NCI-H1105 treated with DMSO at 0.1 percent for 48 hours (cell line): ENCODE results near the gene SYNGR4.
"Not testable (repeated sequence)": the region's sequence is repeated elsewhere in the genome, so short reads cannot be mapped to it uniquely, and the experiment has no call there.

Experiments used
- DNase-seq: peaks from one replicate; lab custom pipeline; 2025; lab: John Stamatoyannopoulos, UW

Gene SYNGR4, protein sequence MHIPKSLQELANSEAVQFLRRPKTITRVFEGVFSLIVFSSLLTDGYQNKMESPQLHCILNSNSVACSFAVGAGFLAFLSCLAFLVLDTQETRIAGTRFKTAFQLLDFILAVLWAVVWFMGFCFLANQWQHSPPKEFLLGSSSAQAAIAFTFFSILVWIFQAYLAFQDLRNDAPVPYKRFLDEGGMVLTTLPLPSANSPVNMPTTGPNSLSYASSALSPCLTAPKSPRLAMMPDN

DNA sequence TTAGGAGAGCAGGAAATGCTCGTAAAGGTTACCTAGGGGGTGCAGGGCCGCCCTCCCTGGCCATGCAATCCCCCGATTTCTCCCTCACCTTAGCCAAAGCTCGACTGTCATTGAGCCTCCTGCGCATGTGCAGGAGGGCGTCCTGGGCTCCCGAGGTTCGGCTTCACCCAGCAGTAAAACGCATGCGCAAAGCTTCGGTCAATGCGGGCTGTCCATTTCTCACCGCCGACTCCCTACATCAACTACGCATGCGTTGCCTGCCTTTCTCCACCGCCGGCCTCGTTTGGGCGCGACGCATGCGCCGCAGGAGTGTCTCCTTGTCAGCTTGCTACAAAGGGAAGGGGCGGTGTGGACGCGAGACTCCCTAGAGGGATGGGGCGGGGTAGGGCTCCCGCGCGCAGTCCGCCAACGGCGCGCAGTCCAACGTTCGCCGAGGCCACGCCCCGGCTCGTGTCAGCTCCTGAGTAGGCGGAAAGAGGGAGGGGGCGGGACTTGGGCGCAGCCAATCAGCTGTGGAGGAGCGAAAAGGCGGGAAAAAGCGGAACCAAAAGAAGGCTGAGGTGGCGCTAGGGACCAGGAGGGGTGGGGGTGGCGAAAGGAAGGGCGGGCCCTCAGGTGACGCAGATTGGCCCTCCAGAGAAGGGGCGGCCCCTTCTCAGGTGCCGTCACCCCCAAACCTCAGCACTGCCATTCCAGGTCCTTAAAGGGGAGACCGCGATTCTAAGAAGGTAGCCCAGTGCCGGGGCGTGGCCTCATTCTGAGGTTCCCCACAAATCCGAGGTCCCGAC is at the start of gene SYNGR4, which contains the start of gene TMEM143:
Gene SYNGR4, plus strand, starts transcription at position 558 of the 788 bp plus-strand sequence. CDS start 1,476 bp downstream, outside the sequence.
Gene TMEM143, minus strand, starts transcription at position 131 of the 788 bp plus-strand sequence. Its CDS starts 20 bp downstream, at position 111.
- DNase-seq = peak; percentile 99

DNA sequence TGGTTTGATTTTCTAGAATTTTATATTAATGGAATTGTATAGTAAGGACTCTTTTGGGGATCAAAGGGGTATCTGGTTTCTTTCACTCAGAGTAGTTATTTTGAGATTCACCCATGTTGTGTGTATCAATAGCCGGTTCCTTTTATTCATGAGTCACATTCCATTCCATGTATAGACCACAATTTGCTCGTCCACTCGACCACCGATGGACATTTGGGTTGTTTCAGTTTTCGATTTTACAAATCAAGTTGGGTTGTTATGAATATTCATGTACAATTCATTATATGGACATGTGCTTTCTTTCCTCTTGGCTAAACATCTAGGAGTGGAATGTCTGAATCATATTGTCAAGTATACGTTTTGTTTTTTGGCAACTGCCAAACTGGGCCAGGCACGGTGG is 48.5 kb upstream of the SYNGR4 start:
- DNase-seq = no peak

DNA sequence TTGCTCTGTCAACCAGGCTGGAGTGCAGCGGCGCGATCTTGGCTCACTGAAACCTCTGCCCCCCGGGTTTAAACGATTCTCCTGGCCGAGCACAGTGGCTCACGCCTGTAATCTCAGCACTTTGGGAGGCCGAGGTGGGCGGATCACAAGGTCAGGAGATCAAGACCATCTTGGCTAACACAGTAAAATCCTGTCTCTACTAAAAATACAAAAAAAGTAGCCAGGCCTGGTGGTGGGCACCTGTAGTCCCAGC is 46.5 kb upstream of the SYNGR4 start:
- not testable (repeated sequence) for DNase-seq

DNA sequence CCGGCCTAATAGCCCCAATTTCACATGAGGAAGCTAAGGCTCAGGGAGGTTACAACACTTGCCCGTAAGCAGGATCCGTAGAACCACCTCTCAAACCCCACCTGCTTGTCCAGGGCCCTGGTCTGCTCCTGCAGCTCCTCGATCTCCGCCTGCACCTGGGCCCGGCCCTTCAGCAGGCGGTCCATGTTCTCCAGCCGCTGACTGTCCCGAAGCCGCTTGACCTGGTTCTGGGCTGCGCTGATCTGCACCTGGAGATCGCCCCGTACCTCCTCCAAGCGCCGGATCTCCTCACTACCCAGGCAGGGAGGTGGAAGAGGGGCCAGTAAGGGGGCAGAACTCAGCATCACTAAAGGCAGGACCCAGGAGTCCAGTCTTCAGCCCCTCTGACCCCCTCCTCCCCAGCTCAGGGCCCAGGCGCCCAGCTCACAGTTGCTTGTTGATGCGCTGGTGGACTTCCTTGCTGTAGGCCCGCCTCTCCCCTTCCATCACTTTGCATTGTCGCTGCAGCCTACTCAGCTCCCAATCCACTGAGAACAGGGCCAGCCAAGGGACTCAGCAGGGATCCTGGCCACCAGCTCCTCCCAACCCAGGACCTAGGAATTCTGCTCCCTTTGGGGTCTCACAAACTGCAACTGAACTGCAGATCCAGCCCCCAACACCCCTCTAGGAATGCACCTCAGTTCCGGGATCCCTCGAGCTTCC is 45.7 kb upstream of the SYNGR4 start:
- no peak for DNase-seq

DNA sequence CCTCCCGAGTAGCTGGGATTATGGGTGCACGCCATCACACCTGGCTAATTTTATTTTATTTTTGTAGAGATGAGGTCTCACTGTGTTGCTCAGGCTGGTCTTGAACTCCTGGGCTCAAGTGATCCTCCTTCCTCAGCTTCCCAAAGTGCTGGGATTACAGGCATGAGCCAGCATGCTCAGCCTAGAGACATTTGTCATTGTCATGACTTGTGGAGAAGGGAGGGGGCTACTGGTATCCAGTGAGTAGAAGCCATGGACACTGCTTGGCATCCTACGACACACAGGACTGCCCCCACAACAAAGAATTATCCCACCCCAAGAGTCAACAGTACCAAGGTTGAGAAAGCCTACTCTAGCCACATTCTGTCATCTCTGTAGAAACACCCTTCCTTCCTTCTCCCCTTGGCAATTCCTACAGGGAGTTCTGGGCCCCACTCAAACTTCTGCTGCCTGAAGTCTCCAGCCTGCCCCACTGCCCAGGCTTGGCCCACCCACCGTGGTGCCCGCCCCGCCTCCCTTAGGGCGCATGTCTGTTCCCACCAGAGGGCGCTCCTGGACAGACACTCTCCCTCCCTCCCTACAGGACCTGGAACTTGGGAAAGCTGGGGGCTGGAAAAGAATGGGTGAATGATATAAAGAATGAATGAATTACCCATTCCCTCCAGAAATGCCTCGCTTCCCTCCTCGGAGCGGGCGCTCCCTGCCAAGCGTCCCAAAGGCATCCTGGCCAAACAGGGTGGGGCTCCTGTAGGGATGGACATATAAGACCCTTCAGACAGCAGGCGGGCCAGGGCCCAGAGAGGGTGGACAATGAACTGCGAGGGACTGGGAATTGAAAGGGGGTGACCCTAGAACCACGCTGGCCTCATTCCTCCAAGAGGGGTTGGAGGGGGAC is 44.3 kb upstream of the SYNGR4 start:
- DNase-seq = peak; percentile 60

DNA sequence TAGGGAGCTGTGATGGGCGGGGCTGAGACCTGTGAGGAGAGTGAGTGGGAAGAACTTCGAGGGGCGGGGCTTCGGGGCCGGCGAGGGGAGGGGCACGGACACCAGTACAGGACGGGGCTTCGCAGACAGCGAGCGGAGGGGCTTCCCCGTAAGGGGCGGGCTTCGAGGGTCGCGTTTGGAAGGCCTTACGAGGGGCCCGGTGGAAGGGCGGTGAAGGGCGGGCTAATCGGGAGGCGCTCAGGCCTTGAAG is 42.9 kb upstream of the SYNGR4 start:
- DNase-seq = peak; percentile 92

DNA sequence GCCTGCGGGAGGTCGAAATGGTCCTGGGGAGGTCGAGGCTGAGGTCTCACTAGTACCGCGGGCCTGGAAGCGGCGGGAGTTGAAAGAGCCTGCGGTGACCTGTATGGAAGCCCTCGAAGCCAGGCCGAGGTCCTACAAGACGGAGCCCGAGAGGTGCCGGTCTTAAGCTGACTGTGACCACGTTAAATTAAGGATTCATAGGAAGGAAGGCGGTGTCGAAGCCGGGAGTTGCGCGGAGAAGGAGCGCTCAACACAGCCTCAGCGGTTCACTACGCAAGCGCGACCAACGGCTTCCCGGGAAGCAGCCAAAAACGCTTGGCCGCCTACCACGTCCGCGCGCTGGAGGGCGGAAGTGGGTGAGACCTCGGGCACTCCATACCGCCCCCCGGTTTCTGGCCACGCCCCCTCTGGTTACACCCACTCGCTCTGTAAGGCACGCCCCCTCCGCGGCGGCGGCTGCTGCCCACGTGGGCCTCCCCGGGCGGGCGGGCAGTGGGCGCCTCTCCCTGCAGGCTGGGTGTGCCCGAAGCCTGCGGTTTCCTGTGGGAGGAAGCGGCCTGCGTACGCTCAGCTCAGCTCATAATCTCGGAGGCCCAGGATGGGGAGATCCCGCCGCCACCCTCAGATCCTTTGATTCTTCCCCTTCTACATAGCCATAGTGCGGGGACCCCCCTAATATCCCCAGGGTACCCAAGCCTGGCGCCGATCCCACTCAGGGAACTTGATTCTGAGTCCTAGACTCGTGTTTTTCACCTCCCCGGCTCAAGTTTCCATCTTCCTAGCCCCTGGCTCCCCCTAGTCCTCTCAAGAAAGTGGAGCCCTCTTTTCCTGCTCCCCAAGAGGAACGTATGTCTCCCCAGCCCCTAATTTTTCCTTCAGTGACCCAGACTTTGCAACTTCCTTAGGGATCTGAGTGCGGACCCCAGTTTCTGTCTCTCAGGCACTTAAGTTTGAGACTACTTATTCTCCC is 42.3 kb upstream of the SYNGR4 start:
- peak; percentile 95 for DNase-seq

DNA sequence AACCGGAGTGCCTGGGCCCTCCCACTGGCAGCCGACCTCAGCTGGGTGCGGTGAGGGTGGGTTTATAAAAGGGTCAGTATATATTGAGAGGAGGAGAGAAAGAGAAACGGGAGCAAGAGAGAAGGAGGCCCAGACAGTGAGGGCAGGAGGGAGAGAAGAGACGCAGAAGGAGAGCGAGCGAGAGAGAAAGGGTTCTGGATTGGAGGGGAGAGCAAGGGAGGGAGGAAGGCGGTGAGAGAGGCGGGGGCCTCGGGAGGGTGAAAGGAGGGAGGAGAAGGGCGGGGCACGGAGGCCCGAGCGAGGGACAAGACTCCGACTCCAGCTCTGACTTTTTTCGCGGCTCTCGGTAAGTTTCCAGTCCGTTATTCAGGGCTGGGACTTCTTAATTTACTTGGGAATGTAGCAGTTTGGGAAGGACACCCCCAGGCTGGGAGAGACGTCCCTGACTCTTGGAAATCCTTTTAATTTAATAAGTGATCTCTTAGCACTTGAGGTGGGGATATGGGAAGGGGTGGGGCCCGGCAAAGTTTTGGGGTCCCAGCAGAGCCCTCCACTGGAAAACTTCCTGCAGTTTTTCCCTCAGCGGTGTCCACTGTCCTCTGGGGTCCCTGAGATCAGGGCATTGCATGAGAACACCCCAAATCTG is 38.8 kb upstream of the SYNGR4 start, which contains the start of gene EMP3:
Gene EMP3, plus strand, starts transcription at position 288 of the 646 bp plus-strand sequence. CDS start 1,293 bp downstream, outside the sequence.
- DNase-seq = peak; percentile 26

DNA sequence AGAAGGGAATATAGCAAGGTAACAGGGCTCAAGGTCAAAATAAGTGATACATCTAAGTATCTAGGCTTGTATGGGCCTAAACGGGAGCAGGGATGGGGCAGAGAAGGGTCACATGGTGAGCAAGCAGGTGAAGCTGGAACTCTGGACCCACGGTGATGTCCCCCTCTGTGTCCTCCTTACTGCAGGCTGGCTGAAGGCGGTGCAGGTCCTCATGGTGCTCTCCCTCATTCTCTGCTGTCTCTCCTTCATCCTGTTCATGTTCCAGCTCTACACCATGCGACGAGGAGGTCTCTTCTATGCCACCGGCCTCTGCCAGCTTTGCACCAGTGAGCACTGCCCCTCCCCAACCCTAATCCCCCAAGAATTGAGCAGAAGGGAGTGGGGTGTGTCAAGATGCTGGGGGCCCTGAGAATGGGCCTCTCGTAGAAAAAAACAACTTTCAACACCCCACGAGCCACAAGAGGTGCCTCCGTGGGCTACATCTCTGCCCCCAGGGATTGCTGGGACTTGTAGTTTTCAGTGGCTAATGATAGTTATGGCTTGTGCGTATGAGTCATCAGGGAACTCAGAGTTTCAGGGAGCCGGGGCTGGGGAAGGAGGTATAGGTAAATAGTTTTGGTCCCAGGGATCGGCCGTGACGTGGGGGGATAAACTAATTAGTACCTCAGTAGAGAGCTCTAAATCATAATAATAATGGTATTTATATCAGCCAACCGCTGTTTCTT is 34.8 kb upstream of the SYNGR4 start:
- no peak for DNase-seq

DNA sequence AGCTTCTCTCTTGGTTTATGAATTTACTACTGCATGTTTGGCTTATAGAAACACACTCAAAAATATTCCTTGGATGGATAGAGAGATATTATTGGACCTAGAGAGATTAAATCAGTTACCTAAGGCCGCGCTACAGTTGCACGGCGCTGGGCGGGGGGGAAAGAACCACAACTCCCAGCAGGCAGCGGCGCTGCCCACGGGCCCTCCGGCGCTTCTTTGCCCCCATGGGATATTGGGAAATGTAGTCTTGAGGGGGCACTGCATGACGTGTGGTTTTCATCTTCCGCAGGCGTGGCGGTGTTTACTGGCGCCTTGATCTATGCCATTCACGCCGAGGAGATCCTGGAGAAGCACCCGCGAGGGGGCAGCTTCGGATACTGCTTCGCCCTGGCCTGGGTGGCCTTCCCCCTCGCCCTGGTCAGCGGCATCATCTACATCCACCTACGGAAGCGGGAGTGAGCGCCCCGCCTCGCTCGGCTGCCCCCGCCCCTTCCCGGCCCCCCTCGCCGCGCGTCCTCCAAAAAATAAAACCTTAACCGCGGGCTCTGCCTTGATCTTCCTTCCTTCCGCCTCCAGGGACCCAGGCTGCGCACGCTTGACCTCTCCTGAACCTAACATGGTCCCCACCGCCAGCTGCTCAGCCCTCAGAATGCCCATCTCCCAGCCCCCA is 34.0 kb upstream of the SYNGR4 start:
- peak; percentile 93 for DNase-seq

DNA sequence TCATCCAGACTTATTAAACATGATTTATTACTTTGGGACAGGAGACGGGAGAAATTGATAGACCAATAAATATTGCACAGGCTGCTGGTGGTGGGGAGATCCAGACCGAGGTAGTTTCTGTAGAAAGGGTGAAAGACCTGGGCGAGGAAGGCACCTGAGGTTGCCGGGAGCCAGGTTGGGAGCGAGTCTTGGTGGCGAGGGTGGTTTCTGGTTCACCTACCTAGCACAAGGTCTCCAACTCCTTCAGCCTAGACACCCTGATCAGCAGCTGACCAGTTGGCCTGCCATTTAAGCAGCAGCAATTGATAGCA is 31.9 kb upstream of the SYNGR4 start:
- no peak for DNase-seq

DNA sequence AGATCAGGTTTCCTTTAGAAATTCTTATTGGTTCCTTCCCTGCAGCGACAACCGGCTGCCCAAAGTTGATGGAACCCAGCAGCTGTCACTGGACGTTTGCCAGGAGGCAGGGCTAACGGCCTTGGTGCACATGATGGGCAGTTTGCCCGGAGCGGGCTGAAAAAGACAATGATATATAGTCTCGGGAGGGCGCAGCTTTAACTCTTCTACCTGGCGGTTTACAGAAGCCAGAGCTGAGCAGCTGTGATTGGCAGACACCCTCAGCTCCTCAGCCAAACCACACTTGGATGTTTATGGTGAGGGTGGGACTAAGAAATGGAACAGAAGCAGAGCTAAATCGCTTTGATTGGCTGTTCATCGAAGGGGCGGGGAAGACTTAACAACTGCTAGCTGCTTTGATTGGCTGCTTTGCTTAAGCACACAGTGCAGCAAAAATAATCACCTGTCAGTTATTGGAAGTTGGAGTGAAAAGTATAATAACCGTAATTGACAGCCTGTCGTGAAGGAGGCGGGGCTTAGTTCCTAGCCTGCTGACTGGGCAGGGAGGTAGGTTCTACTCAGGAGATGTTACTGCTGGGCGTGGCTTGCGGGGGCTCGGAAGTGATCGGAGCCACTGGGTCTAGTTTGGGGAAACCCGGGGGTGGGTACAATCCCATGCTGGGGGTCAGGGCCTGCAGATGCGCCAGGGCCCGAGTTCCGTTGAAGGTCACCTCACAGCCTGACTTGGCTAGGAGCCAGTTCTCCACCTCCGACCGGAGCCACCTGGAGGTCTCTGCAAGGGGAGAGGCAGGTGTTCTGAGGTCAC is 31.3 kb upstream of the SYNGR4 start:
- DNase-seq = peak; percentile 100

DNA sequence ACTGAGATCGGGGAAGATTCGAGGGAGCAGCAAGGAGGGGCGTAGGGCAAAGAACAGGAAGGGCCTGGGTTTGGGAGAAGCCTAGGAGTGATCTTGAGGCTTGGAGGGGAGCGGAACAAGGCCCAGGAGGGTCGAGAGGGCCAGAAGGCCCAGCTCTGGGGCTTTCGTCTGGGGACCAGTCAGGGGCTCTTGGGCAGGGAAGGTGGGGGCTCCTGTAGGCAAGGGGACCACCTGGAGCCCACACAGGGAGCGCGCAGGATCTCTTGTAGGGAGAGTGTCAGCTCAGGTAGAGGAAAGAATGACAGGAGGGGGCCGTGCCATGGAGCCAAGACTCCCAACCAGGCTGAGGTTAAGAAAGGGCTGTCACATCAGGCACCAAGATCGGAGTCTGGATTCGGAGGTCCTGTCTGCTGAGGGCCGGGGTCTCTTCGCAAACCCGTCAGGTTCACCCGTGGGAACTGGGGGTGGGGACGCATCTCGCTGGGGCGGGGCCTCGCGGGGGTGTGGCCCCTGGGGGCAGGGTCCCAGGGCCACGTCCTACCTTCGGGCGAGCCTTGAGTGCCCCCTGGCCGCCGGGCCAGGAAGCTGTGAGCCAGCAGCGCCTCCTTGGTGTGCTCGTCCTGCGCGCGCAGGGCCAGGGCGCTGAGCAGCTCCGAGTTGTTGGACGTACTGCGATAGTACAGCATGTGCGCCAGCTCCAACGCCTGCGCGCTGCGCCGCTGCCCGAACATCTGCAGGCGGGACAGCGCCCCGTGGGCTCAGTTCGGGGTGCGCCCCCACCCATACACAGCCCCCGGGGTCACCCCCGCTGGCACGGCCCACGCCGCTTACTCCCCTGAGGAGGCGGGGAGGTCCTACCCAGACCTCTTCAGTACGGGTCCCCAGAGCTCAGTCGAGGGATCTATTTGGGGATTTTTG is 30.4 kb upstream of the SYNGR4 start:
- DNase-seq = peak; percentile 81

DNA sequence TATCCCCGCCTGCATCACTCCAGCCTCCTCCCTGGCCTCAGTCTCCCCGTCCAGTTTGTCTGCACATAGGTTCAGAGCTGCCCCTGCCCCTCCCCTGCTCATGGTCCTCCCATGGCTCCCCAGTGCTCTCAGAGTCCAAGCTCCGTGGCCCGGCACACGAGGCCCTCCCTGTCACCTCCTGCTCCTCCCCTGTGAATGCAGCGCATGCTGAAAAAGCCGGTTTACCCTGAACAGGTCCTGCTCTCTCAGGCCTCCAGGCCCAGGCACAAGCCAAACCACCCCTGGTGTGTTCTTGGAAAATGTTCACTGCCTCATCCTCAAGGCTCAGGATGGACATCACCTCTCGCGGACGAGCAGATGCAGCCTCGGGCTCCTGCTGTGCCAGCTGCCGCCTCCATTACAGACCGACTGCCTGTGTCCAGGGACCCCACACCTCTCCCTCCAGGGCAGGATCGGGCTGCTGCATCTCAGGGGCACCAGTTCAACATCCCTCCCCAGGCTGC is 25.9 kb upstream of the SYNGR4 start:
- no peak for DNase-seq

DNA sequence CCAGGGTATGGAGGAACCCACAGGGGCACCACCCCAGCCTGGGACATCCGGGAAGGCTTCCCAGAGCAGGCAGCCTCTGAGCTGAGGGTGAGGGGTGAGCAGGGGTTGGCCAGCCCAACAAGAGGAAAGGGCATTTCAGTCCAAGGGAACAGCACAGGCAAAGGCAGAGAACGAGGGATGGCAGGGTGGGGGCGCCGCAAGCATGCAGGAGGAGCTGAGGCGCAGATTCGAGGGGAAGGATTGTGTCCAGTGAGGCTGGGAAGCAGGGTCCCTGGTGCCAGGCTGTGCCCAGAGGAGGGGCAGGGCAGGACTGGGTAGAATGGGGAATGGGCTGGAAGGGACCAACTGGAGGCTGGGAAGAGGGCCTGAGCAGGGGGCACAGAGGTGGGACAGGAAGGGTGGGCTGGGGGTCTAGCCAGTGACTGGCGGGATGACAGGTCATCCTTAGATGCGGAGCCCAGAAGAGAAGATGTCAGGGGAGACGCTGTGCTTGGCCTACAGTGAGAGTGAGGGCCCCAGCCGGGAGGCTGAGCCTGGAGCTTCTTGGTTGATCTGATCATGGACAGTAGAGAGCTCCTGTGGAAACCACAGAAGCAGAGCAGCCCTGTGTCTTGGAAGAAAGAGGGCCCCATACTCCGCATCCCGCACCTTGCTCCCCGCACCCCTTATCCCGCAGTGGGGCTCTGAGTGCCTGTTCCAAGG is 25.2 kb upstream of the SYNGR4 start:
- no peak for DNase-seq

DNA sequence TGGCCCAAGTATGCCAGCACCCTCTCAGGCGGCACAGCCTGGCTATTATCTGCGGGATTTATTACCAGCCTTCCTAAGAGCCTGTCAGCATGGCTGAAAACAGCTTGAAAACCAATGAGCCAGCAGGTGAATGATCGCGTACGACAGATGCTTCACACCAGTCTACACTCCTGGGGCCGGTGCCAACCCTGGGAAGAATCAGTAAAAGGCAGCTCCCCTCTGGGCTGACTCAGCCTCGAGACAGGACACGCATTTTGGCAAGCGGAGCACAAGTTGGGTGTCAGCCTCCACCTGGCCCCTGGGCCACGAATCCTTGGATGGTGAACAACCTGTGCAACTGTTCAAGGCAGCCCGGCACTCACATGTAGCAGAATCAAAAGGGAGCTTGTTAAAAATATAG is 23.2 kb upstream of the SYNGR4 start:
- DNase-seq = peak; percentile 80
